ENCODE results near the gene SCN5A. TPM values are rescaled to one million over a fixed set of nuclear protein-coding genes. Genes with fewer than 3 reads are reported as not detected.

The SCN5A gene
- total and polyA plus RNA-seq, 2 of the 8 experiments (the other 6 are each of a cell fraction or from before 2014, with no cell fraction given) = 4.8 to 11.4 TPM

DNA sequence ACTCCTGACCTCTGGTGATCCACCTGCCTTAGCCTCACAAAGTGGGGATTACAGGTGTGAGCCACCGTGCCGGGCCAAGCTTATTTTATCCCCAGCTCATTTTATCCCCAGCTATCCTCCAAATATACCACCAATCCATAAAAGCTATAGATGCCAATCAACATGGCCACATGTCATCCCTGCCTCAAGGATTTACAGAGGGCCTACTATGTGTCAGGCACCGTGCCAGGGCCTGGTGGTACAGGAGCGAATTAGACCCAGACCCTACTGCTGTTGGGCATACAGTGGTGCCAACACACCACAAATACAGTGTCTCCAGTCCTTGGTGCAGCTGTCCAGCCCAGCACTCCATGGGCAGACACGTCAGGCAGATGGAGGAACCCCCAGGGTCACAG, 73.4 kb downstream of the SCN5A start:
- Histone ChIP-seq H2BK5ac (ENCODE audit: low read depth, low read length) (no peak overlapping the region), H3K4me3 (ENCODE audit: extremely low read depth in 1 of 4, insufficient read depth in 2 of 4, low read depth in 3 of 4, low read length in 4 of 4) (no peak overlapping the region), H4K20me1 (replicated peaks in 1 of 2; ENCODE audit: control insufficient read depth in 1 of 2, insufficient read depth in 2 of 2, low read length in 2 of 2) (no peaks in the 10 kb centered on the region), H4K8ac (ENCODE audit: extremely low read depth, insufficient read depth, low read length) (no peak overlapping the region), H4K91ac (replicated peaks; ENCODE audit: insufficient read length, low read length) (no peak overlapping the region), H2BK120ac (replicated peaks; ENCODE audit: low read depth, low read length) (no peak overlapping the region), H3K27ac (ENCODE audit: low read depth, low read length) (no peak overlapping the region), H3K79me1 (ENCODE audit: low read depth, low read length) (no peaks in the 10 kb centered on the region), H3K4me1 (replicated peaks in 1 of 4; ENCODE audit: control insufficient read depth in 3 of 4, insufficient read depth in 4 of 4, low read length in 3 of 4) (peaks cover 0 to 13% (median 0%) of the 10 kb centered on the region in 4 experiments; a peak in 2 of 7 replicates), H2AFZ (ENCODE audit: low read length) (no peak overlapping the region), H3K4ac (replicated peaks; ENCODE audit: insufficient read length, low read depth, low read length) (no peak overlapping the region), H3K9ac (replicated peaks in 1 of 4; ENCODE audit: extremely low read depth in 1 of 4, low read depth in 3 of 4, low read length in 3 of 4) (no peak overlapping the region), H3K36me3 (ENCODE audit: control insufficient read depth in 2 of 4, insufficient read depth in 4 of 4, low read length in 3 of 4) (no peaks in the 10 kb centered on the region), H3K23ac (ENCODE audit: insufficient read length) (no peak overlapping the region), H3K79me2 (ENCODE audit: control insufficient read depth in 1 of 2, insufficient read depth in 2 of 2, low read length in 2 of 2) (no peaks in the 10 kb centered on the region), H3K27me3 (replicated peaks in 1 of 4; ENCODE audit: control insufficient read depth in 3 of 4, extremely low read depth in 1 of 4, insufficient read depth in 3 of 4, low read length in 3 of 4) (no peaks in the 10 kb centered on the region; a peak in 2 of 7 replicates), H2BK12ac (ENCODE audit: low read depth, low read length) (no peak overlapping the region), H2BK15ac (ENCODE audit: low read length) (no peak overlapping the region), H3K4me2 (ENCODE audit: insufficient read depth in 1 of 2, low read depth in 2 of 2, low read length in 2 of 2) (no peak overlapping the region), H3K9me3 (ENCODE audit: insufficient read depth in 2 of 2, low read depth in 1 of 2, low read length in 1 of 2) (no peaks in the 10 kb centered on the region), H3K18ac (ENCODE audit: extremely low read depth, low read length) (no peak overlapping the region), H4K5ac (ENCODE audit: insufficient read length, low read depth, low read length) (no peak overlapping the region), H3K14ac (ENCODE audit: insufficient read length) (no peak overlapping the region), H2BK20ac (ENCODE audit: low read length) (no peak overlapping the region), H3K23me2 (ENCODE audit: low read depth, low read length) (no peaks in the 10 kb centered on the region; the same call in 1 of the 2 replicates), H2AK5ac (ENCODE audit: low read depth, low read length) (no peak overlapping the region), H3K56ac (replicated peaks; ENCODE audit: insufficient read length, low read depth, low read length) (no peak overlapping the region)
- POLR2A ChIA-PET (ENCODE audit: partially characterized antibody) = no interaction called here
- DNase-seq (ENCODE audit: low read depth in 1 of 2, low spot score in 2 of 2) (no peak), FAIRE-seq (no peak)
- CTCF ChIA-PET (ENCODE audit: partially characterized antibody) = interaction anchor here (0.6 to 4.6 kb wide), 6 partner anchors 13 to 79 kb away, joined by 3 to 15 read pairs (median 4); no protein-coding TSS in a partner anchor
- WGBS, 2 experiments (ENCODE audit: extremely low coverage in 1 of 2, insufficient coverage in 1 of 2, insufficient read length in 1 of 2, insufficient replicate concordance in 2 of 2, low coverage in 1 of 2, low lambda C conversion rate in 2 of 2, missing lambda C conversion rate in 1 of 2) = 86% methylated on average over 5 of the region's 5 CpGs; no CpG with 5 or more reads in 1 of the 2 experiments
- TF ChIP-seq TAF7 (optimal IDR thresholded peaks at IDR 0.05; ENCODE audit: borderline replicate concordance, low read depth, low read length) = no peak
- TF ChIP-seq SIX5 (IDR thresholded peaks at IDR 0.05; ENCODE audit: low read depth, low read length) = no peak
- TF ChIP-seq ASH2L (IDR thresholded peaks at IDR 0.05; ENCODE audit: low read length) = no peak
- no peak for TF ChIP-seq EGR1 (IDR thresholded peaks at IDR 0.05; ENCODE audit: borderline replicate concordance, low read depth, low read length)
- TF ChIP-seq TAF1 (IDR thresholded peaks at IDR 0.05; ENCODE audit: low read depth, low read length) = no peak
- no peak for TF ChIP-seq MAX (IDR thresholded peaks at IDR 0.05)
- no peak for TF ChIP-seq EP300 (IDR thresholded peaks at IDR 0.05; ENCODE audit: borderline replicate concordance in 1 of 2, low read depth in 2 of 2, low read length in 2 of 2)
- no peak for TF ChIP-seq NANOG (IDR thresholded peaks at IDR 0.05; ENCODE audit: insufficient read depth, low read depth, low read length, poor library complexity, severe bottlenecking)
- TF ChIP-seq BCL11A (IDR thresholded peaks at IDR 0.05; ENCODE audit: low read depth in 2 of 2, low read length in 2 of 2) = no peak
- TF ChIP-seq CBX5 (IDR thresholded peaks at IDR 0.05; ENCODE audit: low read depth, low read length) = no peak
- no peak for TF ChIP-seq SP4 (IDR thresholded peaks at IDR 0.05; ENCODE audit: low read length)
- TF ChIP-seq CHD2 (IDR thresholded peaks at IDR 0.05; ENCODE audit: low read length) = no peak
- TF ChIP-seq ATF2 (IDR thresholded peaks at IDR 0.05; ENCODE audit: low read length) = no peak
